ENCODE results near the gene SLC18A2. TPM values are rescaled to one million over a fixed set of nuclear protein-coding genes. Genes with fewer than 3 reads are reported as not detected.

SLC18A2 gene
- total and polyA plus RNA-seq, 9 of the 15 experiments (the other 6 are each of a cell fraction or from before 2014, with no cell fraction given), result 0.03 to 5.4 (median 0.40) TPM

GRCh38 chr10:117262291-117262902, 21.5 kb downstream of the SLC18A2 start (continued):
- TF ChIP-seq CUX1 (CRISPR knock-in tag; IDR thresholded peaks at IDR 0.05) (no peak), CBFA2T3 (IDR thresholded peaks at IDR 0.05) (no peak), ARNT (IDR thresholded peaks at IDR 0.05) (no peak), CTCF (IDR thresholded peaks at IDR 0.05 in 2 of 3, conservative IDR thresholded peaks at IDR 0.05 in 1 of 3; ENCODE audit: insufficient read depth in 2 of 3, low read depth in 1 of 3, low read length in 3 of 3) (no peak), PHB (CRISPR knock-in tag; IDR thresholded peaks at IDR 0.05) (no peak), NEUROD1 (IDR thresholded peaks at IDR 0.05; ENCODE audit: borderline replicate concordance, low read depth, low read length, partially characterized antibody) (no peak)
